ENCODE measurements around the gene MBOAT2.

MBOAT2 gene

GRCh38 chr2:8849327-8849726, 154.2 kb downstream of the MBOAT2 start:
- peak; percentile 68 for DNase-seq (ENCODE audit: low read depth)
- no peak overlapping the region for H3K4me3 ChIP-seq (ENCODE audit: low read length)
- TF ChIP-seq CTCF (conservative IDR thresholded peaks at IDR 0.05; ENCODE audit: low read length), result no peak

GRCh38 chr2:8848328-8849100, 155.0 kb downstream of the MBOAT2 start:
- no peak for DNase-seq (ENCODE audit: low read depth)

GRCh38 chr2:8847400-8847799, 156.1 kb downstream of the MBOAT2 start:
- no peak for DNase-seq (ENCODE audit: low read depth)
- no peak for TF ChIP-seq CTCF (conservative IDR thresholded peaks at IDR 0.05; ENCODE audit: low read length)
- H3K4me3 ChIP-seq (ENCODE audit: low read length), result no peak overlapping the region

More at GRCh38 chr2:8848328-8849100, 155.0 kb downstream of the MBOAT2 start:
- no peak overlapping the region for H3K4me3 ChIP-seq (ENCODE audit: low read length)
- TF ChIP-seq CTCF (conservative IDR thresholded peaks at IDR 0.05; ENCODE audit: low read length), result no peak

GRCh38 chr2:8841932-8842331, 161.6 kb downstream of the MBOAT2 start:
- H3K4me3 ChIP-seq (ENCODE audit: low read length), result no peak overlapping the region
- TF ChIP-seq CTCF (conservative IDR thresholded peaks at IDR 0.05; ENCODE audit: low read length), result no peak
- no peak for DNase-seq (ENCODE audit: low read depth)

- no peak for DNase-seq (ENCODE audit: low read depth)
- no peak for TF ChIP-seq CTCF (conservative IDR thresholded peaks at IDR 0.05; ENCODE audit: low read length)
- no peak overlapping the region for H3K4me3 ChIP-seq (ENCODE audit: low read length)
Observed at GRCh38 chr2:8840475-8841091, 162.9 kb downstream of the MBOAT2 start.

- no peak overlapping the region for H3K4me3 ChIP-seq (ENCODE audit: low read length)
- no peak for TF ChIP-seq CTCF (conservative IDR thresholded peaks at IDR 0.05; ENCODE audit: low read length)
- DNase-seq (ENCODE audit: low read depth), result no peak
Observed at GRCh38 chr2:8839189-8839965, 164.1 kb downstream of the MBOAT2 start.
